NCI-H2081 treated with DMSO at 0.1 percent for 48 hours (cell line): ENCODE measurements around the gene PFKP.

Source experiments
- DNase-seq: peaks from one replicate; lab custom pipeline; 2025; lab: John Stamatoyannopoulos, UW

Gene PFKP

DNA sequence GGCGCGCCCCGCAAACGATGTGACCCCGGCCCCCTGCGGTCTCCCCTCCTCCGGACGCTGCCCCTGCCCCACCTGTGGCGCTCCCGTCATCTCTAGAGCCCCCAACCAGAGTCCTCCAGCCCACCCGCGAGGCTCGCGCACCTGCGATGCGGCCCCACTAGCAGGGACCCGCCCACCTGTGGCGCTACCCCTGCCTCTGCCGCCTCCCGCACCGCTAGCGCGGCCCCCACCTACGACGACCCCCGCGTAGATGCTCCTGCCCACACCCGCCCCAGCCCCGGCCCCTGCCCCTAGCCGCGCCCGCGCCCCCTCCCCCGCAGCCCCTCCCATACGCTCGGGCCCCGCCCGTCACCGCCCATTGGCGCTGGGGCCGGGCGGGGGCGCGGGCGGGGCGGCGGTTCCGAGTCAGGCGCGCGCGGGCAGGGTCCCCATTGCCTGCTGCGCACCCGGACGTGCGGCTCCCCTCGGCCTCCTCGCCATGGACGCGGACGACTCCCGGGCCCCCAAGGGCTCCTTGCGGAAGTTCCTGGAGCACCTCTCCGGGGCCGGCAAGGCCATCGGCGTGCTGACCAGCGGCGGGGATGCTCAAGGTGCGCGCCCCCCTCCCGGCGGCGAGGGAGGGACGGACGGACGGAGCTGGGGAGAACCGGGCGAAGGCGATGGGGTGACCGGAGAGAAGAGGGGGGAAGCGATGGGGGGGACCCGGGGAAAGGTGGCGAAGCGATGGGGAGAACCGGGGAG lies at the start of gene PFKP:
Gene PFKP (plus strand): TSS at position 431 of the 741 bp plus-strand sequence. CDS start 48 bp downstream, at position 479.
- DNase-seq, result no peak

DNA sequence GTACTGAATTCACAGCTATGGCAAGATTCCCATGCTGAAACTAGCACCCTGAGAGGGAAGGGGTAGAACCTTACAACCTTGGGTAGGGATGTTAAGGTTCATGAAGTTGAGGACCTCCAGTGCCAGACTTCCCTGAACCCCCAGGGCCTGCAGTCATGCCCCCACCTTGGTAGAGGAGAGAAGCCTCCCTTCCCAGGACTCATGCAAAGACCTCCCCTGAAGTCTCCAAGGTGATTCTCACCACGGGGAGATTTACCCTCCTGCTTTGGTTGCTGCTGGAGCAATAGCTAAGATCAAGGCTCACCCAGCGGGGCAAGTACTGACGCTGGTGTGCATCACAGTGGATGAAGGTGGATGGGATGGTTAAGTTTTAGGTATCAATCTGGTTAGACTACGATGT lies 49.1 kb upstream of the PFKP start:
- DNase-seq, result no peak

DNA sequence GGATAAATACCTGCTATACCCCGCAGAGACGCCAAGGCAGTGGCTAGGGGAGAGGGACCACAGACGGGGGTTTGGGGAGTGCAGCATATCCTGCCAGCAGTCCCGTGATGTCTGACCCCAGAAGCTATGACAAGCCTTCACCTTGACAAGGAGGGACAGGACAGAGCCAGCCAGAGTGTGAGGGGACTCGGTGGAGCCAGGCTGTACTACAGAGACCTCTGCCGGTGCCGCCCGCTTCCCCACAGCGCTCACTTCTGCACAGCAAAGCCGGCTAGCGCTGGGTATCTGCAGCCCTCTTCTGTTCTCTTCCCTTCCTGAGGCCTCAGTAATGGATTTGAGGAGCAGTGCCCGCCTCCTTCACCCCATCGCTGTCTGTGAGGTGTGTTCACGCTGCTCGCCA lies 47.0 kb upstream of the PFKP start:
- DNase-seq, result no peak

DNA sequence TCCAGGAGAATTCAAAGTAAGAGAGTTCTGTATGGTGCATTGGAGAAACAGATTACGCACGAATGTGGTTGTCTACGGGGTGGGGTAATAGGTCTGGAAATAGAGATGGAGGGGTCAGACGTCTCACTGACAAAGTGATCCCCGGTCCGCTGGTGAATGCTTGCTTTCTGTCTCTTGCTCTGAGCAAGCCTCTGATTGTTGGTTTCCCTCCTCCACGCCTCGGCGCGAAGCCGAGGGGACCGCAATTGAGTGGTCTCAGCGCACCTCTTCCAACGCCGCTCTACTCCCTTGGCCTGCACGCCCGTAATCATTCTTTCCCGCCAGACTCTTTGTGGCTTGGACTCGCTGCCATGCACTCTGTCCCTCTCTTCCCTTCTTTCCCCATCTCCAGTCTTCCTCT lies 46.5 kb upstream of the PFKP start:
- DNase-seq, result no peak

DNA sequence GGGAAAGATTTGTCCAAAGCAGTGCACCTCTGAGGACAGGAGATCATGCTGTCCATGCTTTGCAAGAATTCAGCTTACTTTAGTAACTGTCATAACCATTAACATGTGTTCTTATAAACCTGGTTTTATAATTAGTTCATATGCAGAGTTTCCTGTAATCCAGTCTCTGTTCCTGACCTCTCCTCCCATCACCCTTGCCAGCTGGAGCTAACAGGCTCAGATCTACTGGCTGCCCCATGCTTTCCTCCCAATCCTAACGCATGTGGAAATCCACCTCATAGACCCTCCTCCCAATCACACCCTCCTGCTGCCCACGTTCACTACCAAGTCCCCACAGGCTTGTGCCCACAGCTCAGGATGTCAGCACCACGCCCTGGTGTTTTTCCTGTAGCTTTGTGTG lies 45.3 kb upstream of the PFKP start:
- DNase-seq, result no peak

DNA sequence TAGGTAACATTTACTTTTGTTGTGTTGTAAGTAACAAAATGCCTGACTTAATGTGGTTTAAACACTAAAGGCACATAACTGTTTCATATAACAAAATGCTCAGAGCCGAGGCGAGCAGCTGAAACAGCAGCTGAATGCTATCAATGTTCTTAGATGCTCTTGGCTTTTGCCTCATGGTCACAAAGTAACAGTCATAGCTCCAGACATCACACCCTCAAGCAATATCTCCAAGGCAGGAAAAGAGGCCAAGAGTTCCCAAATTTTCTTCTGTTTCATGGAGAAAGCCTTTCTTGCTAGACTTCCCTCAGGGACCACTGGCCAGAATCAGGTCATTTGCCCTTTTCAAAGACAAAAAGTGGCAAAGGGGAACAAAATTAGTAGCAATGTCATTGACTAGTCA lies 43.5 kb upstream of the PFKP start:
- no peak for DNase-seq

DNA sequence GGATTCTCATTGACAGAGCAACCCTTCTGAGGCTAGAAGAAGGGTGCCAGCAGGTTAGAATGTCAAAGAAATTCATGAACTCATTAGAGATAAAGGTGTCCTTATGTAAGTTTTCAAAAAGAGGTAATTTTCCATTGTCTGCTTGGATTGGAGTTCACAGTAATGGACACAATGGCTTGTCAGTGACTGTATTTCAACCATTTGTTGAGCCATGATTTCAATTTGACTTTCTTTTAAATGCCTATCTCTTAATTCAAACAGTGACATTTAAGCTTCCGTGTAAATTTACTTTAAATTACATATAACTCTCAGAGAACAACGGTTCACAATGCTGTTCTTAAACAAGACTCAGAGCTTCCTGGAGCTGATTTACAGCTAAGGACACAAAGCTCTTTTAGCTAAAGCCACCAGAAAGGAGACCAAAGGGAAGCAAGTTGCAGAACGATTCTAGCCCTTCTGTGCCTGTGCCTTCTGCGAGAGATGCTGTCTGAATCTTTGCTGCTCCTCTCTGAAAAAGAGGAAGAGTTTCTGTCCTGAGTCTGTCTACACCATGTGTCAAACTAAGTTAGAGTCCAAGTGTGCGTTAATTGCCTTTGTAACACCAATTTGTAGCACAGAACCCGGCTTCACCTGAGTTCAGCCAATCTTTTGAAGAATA lies 42.2 kb upstream of the PFKP start:
- no peak for DNase-seq

DNA sequence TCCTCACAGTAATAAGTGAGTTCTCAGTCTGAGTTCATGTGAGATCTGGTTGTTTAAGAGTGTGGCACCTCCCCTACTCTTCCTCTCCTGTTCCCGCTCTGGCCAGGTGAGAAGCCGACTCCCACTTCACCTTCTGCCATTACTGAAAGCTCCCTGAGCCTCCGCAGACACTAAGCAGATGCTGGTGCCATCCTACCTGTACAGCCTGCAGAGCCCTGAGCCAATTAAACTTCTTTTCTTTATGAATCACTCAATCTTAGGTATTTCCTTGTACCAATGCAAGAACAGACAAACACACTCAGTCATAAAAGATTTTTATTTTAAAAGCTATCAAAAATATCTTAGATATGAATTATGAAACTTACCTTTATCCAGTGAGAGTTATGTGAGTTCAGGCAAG lies 39.5 kb upstream of the PFKP start:
- DNase-seq, result no peak

DNA sequence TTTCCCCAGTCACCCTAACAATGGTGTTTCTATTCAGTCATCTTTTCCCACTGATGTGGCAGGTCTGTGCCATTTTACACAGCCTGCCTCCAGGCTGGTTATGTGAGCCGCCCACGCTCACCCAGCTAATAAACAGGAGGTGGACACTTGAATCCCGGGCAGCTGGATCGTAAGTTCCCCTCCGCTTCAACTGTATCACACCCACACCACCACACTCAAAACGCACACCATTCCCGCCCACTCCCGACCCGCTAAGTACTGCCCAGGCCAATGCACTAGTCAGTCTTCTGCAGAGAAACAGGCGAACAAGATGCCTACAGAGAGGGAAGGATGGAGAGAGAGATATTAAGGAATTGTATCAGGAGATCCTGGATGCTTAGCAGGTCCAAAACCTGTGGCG lies 38.9 kb upstream of the PFKP start:
- DNase-seq, result no peak

DNA sequence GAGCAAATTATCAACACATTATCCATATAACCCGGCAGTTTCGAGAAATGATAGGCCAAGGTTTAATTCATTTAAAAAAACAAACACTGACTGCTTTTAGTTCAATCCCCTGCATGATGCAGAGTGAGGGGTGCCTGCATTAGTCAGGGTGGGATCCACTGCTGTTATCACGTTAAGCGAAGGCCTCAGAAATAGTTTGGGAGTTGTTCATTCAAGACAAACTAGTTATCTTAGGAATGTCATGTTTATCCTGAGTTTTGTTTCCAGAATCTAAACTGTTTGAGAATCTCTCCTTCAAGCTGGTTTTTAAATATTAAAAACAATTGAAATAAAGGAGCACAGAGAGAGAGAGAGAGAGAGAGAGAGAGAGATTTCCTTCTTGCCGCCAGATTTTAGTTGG lies 36.6 kb upstream of the PFKP start:
- DNase-seq, result no peak

DNA sequence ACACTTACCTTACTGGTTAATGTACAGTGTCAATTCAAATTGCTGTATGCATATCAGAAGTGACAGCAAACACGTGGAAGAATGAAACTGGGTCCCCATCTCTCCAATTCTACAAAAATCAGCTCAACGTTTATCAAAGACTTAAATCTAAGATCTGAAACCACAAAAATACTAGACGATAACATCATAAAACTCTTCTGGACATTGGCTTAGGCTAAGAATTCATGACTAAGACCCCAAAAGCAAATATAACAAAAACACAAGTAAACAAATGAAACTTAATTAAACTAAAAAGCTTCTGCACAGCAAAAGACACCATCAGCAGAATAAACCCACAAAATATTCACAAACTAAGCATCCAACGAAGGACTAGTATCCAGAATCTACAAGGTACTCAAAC lies 35.9 kb upstream of the PFKP start:
- no peak for DNase-seq

DNA sequence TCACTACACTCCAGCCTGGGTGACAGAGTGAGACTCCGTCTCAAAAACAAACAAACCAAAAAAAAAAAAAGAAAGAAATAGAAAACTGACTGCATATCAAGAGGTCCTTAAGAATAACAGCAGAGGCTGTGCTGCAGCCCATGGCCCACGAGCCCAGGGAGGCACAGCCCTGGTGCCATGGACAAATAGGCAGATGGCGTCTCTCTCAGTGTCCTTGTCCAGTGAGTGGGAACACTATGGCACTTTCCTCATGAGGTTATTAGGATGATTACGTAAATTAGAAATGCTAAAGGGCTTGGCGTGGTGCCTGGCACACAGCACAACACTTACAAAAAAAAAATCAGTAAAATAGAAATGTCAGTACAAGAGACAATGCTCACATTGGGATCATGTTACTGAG lies 33.4 kb upstream of the PFKP start:
- DNase-seq, result no peak

DNA sequence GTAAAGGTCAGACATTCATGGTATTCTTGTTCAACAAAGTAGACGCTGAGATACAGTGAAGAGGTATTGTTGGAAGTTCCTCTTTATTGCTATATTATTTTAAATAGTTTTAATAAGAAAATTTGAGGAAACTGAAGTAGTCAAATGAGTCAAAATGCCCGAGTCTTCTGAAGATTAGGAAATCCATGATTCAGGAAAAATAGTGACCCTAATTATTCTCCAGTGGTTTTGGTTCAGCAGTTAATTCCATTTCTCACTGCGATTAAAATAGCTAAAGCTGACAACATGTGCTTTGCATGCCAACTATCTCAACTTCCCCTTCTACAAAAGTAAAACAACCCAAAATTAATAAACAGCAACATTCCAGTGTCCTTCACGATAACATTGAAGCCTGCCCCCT lies 32.7 kb upstream of the PFKP start:
- no peak for DNase-seq

DNA sequence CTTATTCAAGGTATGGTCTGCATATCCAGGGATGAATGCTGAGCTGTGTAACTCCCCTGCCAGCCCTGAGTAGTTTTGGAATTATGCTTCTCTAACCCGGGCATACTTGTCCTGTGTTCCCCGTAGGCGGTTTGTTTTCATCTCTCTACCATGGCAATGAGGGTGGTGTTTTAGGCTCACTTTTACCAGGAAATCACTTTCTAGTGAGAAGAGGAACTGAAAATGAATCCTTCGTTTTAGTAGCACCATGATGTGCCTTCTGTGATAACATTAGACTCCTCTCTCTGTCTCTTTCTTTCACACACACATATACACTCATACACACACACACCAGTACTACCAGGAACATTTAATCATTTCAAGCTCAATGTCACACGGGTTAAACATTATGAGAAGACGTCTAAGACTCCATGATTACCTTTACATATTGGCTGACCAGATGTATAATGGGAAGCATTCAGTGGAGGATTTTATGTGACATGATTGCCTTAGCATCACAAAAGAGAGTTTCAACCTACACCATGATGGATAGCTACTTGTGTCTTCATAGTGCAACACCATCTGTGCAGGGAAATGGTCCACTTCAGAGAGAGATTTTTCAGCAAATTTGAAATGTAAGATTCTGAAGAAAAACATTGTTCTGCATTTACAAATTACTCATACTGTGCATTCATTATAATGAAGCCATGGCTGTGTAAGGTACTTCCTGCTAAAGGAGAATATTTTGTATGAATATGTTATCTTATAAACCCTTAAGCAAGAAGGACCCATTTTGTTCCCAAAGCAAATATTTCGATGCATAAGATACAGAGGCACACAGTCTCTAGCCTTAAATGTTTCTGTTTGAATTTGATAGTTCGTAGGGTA lies 31.0 kb upstream of the PFKP start:
- no peak for DNase-seq

DNA sequence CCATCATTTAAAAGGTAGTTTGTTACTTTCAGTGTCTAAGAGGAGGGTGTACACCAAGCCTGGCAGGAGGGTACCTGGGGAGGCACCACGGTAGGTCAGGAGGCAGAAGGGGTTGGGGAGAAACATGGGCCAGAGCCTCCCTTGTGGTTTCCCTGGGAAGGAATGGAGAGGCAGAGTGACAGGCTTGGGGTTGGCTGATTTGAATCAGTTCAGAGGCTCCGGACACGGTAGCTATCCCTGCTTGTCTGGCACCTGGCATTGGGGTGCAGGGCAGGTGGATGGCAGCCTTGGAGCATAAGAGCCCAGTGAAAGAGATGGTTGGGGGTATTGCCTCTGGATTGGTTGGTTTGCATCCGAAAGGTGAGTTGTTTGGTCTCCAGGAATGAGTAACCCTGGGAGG lies 30.2 kb upstream of the PFKP start:
- no peak for DNase-seq

DNA sequence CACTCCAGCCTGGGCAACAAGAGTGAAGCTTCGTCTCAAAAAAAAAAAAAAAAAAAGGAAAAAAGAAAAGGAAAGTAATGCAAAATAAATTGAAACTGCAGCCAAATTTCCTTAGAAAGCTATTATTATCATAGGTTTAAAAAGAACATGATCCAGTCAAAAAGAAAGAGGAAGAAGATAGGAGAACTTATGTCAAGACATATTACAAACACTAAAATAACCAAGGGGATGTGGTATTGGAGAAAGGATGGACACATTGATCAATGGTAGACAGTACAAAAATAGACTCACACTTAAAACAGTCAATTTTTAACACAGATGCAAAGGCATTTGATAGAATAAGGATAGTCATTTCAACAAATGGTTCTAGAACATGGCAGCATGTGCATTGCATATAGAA lies 27.3 kb upstream of the PFKP start:
- DNase-seq, result no peak

DNA sequence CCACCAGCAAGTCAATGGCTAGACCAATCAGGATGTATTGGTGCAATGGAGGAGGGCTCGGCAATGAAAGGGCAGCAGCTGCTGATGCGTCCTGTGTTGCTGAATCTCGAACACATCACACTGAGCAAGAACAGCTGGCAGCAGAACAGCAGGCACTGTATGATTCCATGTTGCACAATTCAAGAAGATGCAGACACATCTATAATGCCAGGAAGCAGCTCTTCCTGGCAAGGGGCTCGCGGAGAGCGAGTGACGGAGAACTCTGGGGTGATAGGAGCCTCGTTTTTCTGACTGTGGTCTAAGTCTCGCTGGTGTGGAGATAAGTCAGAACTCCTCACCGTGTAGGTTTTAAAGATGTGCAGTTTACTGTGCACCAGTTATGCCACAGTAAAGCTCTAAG lies 24.8 kb upstream of the PFKP start:
- no peak for DNase-seq

DNA sequence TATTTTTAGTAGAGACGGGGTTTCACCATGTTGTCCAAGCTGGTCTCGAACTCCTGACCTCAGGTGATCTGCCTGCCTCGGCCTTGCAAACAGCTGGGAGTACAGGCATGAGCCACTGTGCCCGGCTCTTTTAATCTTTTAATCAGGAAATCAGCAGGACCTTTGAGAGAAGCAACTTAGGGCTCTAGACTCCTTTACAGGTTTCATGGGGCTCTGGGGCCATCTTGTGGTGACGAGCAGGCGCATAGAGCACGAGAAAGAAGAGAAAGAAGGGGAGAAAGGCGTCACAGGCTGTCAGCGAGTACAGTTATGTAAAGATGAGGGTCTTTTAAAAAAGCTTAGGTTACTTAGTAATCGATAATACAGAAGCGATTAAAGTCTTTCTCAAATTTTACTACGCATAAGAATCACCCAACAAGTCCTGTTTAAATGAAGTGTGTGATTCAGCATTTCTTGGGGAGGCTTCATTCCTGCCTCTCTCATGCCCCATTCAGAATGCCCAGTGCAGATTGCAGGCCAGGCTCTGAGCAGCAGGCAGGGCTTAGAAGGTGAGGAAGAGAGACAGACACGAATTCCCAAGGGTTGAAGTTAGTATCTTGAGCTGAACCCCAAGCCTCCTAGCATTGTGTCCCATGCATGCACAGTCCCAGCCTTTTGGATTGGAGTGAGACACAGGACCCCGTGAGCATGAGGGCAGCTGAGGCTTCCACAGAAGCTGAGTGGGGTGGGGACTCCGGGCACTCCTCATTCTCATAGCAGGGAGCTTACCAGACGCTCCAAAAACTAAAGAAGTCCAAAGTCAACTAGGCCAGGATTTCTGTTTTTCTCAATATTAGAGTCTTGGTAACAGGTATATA lies 23.6 kb upstream of the PFKP start:
- no peak for DNase-seq

DNA sequence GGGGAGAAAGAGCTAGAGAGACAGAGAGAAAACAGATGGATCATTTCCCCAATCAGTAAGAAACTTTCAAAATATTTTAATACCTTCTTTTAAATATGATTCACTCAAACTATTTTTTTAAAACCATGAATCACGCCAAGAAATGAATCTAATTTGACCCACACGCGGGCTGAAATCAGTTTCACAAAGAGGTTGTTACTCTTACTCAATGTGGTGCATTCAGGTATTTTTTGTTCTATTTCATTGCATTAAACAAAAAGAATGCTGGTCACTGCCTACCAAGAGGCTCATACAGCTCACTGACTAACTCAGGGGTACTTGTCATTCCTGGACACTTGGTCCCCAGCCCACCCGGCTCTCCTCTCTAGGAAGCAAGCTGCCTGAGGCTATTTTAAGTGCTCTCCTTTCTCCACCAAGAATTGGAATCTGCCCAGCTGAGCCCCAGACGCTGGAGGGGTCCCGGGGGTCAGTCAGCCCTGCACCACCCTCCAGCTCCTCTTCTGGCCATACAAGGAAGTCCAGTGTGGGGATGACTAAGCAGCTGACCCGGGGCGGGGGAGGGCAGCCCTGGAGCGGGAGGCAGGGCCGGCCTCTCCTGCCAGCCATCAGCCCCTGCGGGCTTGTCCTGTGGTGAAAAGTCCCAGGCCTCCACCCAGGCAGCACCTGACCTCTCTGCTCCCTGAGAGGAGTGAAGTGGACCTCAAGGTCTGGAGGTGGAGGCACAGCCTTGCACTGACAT lies 21.7 kb upstream of the PFKP start:
- DNase-seq, result no peak

DNA sequence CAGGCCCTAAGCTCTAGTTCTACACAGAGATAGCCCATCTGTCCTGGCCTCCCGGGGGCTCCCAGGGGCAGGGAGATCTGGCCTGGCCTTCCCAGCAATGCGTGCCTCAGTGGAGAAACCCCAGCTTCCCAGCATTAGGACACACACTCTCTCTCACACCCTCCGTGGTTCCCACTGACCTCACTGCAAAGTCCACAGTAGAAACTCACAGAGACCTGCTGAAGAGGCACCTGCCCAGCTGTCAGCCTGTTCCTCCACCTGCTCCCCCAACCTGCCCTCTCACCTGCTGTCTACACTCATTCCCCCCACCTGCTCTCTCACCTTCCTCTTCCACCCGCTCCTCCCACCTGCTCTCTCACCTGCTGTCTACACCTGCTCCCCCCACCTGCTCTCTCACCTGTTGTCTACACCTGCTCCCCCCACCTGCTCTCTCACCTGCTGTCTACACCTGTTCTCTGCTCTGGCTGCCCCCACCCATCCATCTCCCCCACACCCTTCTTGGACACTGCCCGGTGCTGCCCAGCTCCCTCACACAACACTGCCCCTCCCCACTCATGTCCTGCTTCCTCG lies 21.1 kb upstream of the PFKP start:
- DNase-seq, result no peak

DNA sequence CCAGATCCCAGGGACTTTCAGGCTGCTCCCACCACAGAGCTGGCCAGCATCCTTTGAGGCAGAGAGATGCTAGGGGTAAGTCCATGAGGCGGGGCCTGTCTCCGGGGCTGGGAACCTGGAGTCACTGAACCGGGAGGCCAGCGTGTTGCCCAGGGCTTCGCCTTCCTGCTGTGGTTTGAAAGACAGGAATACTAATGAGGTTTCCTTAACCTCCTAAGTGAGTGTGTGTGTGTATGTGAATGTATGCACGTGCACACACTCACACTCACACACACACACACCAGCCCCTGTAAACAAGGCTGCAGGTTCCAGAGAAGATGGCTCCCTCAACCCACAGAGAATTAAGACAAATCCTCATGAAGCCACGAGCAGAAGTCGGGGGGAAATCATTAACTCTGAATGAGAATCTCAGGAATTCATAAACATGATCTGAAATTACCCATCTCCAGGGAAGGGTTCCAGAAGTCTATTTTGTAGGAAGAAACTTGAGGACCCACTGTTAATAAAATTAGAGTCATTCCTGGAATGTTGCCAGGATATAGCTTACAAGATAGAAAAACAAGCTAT lies 20.3 kb upstream of the PFKP start:
- no peak for DNase-seq
